Esophagus squamous epithelium (tissue), 5 donors: ENCODE results near the gene TMEM219. TPM values are rescaled to one million over a fixed set of nuclear protein-coding genes. Genes with fewer than 3 reads are reported as not detected.
A peak's percentile ranks its signal among the peaks of the same experiment; 100 is the strongest.

ENCODE experiments used
- DNase-seq: peaks from one replicate; lab custom pipeline; 2025; lab: John Stamatoyannopoulos, UW
- H3K27ac ChIP-seq, 4 donors: fragments of 200-600 bp; sonication (generic); one replicate each; pipeline ENCODE4 v1.5.1; 2016 to 2019; ENCODE audit warnings: mild to moderate bottlenecking in 1 of 4
- H3K27me3 ChIP-seq, 4 donors: fragments of 200-600 bp; sonication (generic); 1 replicate in 3 of 4; 2 replicates in 1 of 4; pipeline versions ENCODE4 v1.5.1 to v1.6.0; 2017 to 2021; ENCODE audit warnings: antibody characterized with exemption in 1 of 4
- H3K36me3 ChIP-seq, 3 donors: fragments of 200-600 bp; sonication (generic); one replicate each; pipeline ENCODE4 v1.5.1; 2016 to 2019
- H3K4me1 ChIP-seq, 3 donors: fragments of 200-600 bp; sonication (generic); one replicate each; pipeline ENCODE4 v1.5.1; 2017 to 2019
- H3K4me3 ChIP-seq, 4 donors: fragments of 200-600 bp; sonication (generic); 1 replicate in 3 of 4; 2 replicates in 1 of 4; pipeline ENCODE4 v1.5.1; 2016 to 2019; ENCODE audit warnings: mild to moderate bottlenecking in 2 of 4, moderate library complexity in 1 of 4
- H3K9me3 ChIP-seq, 3 donors: fragments of 200-600 bp; sonication (generic); one replicate each; pipeline ENCODE4 v1.5.1; 2016 to 2019
- POLR2A ChIP-seq, 4 donors: fragments of 450-650 bp; IDR thresholded peaks; one replicate each; pipeline ENCODE4 v1.6.1; 2017; ENCODE audit warnings: antibody characterized with exemption in 4 of 4, mild to moderate bottlenecking in 4 of 4, moderate library complexity in 3 of 4
- WGBS, 2 donors: methylation state at CpG; one replicate each; pipeline ENCODE4 v1.1.5; 2018; 5-methylcytosine and 5-hydroxymethylcytosine counted together
- intact Hi-C: fragments of 100-400 bp; cut with DNase I; formaldehyde crosslinking; loops from one replicate; pipeline ENCODE4 v1.15.0; 2022
- total RNA-seq, 4 donors: library from RNA; depleted of rRNA; stranded (reverse); fragments of >200 nt; gene quantifications; one replicate each; pipeline ENCODE4 v1.1.0, GENCODE V29; 2016
- TF ChIP-seq, protein P1 (sequence below), 6 experiments: fragments of 450-650 bp in 4 of 6; fragments of 200-600 bp in 2 of 6; sonication (generic) in 2 of 6; IDR thresholded peaks; one replicate each; pipeline ENCODE4 v1.5.1; 2016 to 2019; ENCODE audit warnings: antibody characterized with exemption in 6 of 6, mild to moderate bottlenecking in 4 of 6, moderate library complexity in 4 of 6
- donor health status: DM: yes; HTN: yes; CAD: no.

The TMEM219 gene
- total RNA-seq, 4 donors from 2014 or later: 48.0 to 119 (median 80.0) TPM

GRCh38 chr16:29920288-29921033, 41.4 kb upstream of the TMEM219 start:
- TF ChIP-seq POLR2A (IDR thresholded peaks at IDR 0.05): no peak
- TF ChIP-seq, protein P1, sequence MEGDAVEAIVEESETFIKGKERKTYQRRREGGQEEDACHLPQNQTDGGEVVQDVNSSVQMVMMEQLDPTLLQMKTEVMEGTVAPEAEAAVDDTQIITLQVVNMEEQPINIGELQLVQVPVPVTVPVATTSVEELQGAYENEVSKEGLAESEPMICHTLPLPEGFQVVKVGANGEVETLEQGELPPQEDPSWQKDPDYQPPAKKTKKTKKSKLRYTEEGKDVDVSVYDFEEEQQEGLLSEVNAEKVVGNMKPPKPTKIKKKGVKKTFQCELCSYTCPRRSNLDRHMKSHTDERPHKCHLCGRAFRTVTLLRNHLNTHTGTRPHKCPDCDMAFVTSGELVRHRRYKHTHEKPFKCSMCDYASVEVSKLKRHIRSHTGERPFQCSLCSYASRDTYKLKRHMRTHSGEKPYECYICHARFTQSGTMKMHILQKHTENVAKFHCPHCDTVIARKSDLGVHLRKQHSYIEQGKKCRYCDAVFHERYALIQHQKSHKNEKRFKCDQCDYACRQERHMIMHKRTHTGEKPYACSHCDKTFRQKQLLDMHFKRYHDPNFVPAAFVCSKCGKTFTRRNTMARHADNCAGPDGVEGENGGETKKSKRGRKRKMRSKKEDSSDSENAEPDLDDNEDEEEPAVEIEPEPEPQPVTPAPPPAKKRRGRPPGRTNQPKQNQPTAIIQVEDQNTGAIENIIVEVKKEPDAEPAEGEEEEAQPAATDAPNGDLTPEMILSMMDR (IDR thresholded peaks at IDR 0.05): no peak
- Histone ChIP-seq H3K27ac (no peak overlapping the region), H3K4me1 (peaks cover 6 to 19% (median 8%) of the 10 kb centered on the region in 3 donors), H3K27me3 (no peaks in the 10 kb centered on the region), H3K36me3 (peaks cover 0 to 78% (median 15%) of the 10 kb centered on the region in 3 donors), H3K4me3 (no peak overlapping the region), H3K9me3 (no peaks in the 10 kb centered on the region)
- intact Hi-C loops: no loop called here
- no peak for DNase-seq
- 82 to 88% methylated on average over 6 of the region's 6 CpGs for WGBS, 2 donors

DNA sequence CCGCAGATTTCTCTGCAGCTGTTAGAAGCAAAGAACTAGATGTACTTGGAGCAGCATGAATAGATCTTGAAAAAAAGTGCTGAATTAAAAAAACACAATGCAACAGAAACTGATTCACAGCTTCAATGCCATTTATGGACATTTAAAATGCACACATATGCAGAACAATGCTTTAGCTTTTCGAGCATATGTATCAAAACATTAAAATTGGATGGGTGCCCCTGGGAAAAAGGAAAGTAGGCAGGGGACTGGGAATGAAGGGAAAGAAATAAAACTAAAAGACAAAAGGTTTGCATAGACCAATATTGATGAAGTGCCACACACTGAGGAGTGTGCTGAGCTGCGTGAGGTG, 40.9 kb upstream of the TMEM219 start:
- no peak overlapping the region for H3K4me3 ChIP-seq
- peaks cover 6 to 20% (median 8%) of the 10 kb centered on the region in 3 donors for H3K4me1 ChIP-seq
- intact Hi-C loops: no loop called here
- WGBS, 2 donors: 70 to 81% methylated on average over 3 of the region's 3 CpGs
- no peak for DNase-seq
- peaks cover 0 to 74% (median 15%) of the 10 kb centered on the region in 3 donors for H3K36me3 ChIP-seq
- no peaks in the 10 kb centered on the region for H3K9me3 ChIP-seq
- H3K27me3 ChIP-seq: no peaks in the 10 kb centered on the region
- TF ChIP-seq, protein P1 (IDR thresholded peaks at IDR 0.05): no peak
- no peak for TF ChIP-seq POLR2A (IDR thresholded peaks at IDR 0.05)
- no peak overlapping the region for H3K27ac ChIP-seq

- no peak for DNase-seq
- H3K27me3 ChIP-seq: no peaks in the 10 kb centered on the region
- no peak for TF ChIP-seq POLR2A (IDR thresholded peaks at IDR 0.05)
- TF ChIP-seq, protein P1 (IDR thresholded peaks at IDR 0.05): no peak
- H3K36me3 ChIP-seq: peaks cover 0 to 64% (median 15%) of the 10 kb centered on the region in 3 donors
- no peak overlapping the region for H3K27ac ChIP-seq
- peaks cover 12 to 29% (median 16%) of the 10 kb centered on the region in 3 donors for H3K4me1 ChIP-seq
- no peaks in the 10 kb centered on the region for H3K9me3 ChIP-seq
- no peak overlapping the region for H3K4me3 ChIP-seq
- intact Hi-C loops: no loop called here
- 67 to 93% methylated on average over 2 of the region's 2 CpGs for WGBS, 2 donors
Observed at GRCh38 chr16:29922326-29922725, 39.6 kb upstream of the TMEM219 start.

DNA sequence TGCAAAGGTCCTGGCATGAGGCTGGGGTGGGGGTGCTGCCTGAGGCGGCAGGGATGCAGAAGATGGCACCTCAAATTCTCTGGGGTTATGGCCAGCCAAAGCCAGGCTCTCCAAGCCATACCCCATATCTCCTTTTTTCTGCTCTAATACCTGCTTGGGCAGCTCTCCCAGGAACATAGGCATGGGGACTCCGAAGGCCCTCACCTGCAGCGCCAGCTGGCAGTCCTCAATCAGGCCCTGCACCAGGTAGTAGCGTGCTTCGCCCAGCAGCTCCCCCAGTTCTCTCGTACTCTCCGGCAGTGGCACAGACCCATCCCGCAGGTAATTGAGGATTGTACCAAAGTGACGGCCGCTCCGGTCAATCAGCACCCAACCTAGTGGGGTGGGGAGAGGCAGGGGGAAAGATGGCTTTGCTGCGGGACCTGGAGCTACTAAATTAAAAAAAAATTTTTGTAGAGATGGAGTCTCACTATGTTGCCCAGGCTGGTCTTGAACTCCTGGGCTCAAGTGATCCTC, 38.8 kb upstream of the TMEM219 start:
- Histone ChIP-seq H3K36me3 (peaks cover 0 to 57% (median 15%) of the 10 kb centered on the region in 3 donors), H3K4me1 (peaks cover 15 to 31% (median 16%) of the 10 kb centered on the region in 3 donors), H3K4me3 (no peak overlapping the region), H3K27ac (no peak overlapping the region), H3K9me3 (no peaks in the 10 kb centered on the region), H3K27me3 (no peaks in the 10 kb centered on the region)
- intact Hi-C loops: no loop called here
- WGBS, 2 donors: 90 to 92% methylated on average over 1 to 4 of the region's 12 CpGs
- TF ChIP-seq, protein P1 (IDR thresholded peaks at IDR 0.05): no peak
- no peak for TF ChIP-seq POLR2A (IDR thresholded peaks at IDR 0.05)
- no peak for DNase-seq

GRCh38 chr16:29925105-29925756, 36.6 kb upstream of the TMEM219 start:
- peaks cover 0 to 35% (median 7%) of the 10 kb centered on the region in 3 donors for H3K36me3 ChIP-seq
- peaks cover 15 to 31% (median 16%) of the 10 kb centered on the region in 3 donors for H3K4me1 ChIP-seq
- peak overlapping the region; percentile 70 to 91 (median 84) for H3K4me3 ChIP-seq
- WGBS, 2 donors: 0 to 9% methylated on average over 7 to 9 of the region's 9 CpGs
- intact Hi-C loops: no loop called here
- H3K27me3 ChIP-seq: no peaks in the 10 kb centered on the region
- H3K27ac ChIP-seq: peak overlapping the region in 3 of 4 donors; percentile 84 to 92 (median 85)
- no peaks in the 10 kb centered on the region for H3K9me3 ChIP-seq
- TF ChIP-seq, protein P1 (IDR thresholded peaks at IDR 0.05): no peak
- no peak for TF ChIP-seq POLR2A (IDR thresholded peaks at IDR 0.05)
- DNase-seq: no peak
